ENCODE measurements around the gene ZNF133. TPM values are rescaled to one million over a fixed set of nuclear protein-coding genes. Genes with fewer than 3 reads are reported as not detected.

Gene ZNF133
- total RNA-seq, 1 donor from 2014 or later = 14.0 TPM

DNA sequence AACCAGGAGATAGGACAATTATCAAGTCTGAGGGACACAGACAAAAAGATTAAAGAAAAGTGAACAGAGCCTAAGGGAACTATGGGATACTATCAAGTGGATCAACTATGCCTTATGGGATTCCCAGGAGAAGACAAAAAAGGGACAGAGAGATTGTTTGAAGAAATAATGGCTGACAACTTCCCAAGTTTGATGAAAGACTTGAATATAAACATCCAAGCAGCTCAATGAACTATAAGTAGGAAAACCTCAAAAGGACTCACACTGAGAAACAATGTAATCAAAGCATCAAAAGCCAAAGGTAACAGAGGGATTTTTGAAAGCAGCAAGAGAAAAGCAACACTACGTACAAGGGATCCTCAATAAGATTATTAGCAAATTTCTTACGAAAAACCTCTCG lies 11.0 kb downstream of the ZNF133 start:
- TF ChIP-seq, protein P1, sequence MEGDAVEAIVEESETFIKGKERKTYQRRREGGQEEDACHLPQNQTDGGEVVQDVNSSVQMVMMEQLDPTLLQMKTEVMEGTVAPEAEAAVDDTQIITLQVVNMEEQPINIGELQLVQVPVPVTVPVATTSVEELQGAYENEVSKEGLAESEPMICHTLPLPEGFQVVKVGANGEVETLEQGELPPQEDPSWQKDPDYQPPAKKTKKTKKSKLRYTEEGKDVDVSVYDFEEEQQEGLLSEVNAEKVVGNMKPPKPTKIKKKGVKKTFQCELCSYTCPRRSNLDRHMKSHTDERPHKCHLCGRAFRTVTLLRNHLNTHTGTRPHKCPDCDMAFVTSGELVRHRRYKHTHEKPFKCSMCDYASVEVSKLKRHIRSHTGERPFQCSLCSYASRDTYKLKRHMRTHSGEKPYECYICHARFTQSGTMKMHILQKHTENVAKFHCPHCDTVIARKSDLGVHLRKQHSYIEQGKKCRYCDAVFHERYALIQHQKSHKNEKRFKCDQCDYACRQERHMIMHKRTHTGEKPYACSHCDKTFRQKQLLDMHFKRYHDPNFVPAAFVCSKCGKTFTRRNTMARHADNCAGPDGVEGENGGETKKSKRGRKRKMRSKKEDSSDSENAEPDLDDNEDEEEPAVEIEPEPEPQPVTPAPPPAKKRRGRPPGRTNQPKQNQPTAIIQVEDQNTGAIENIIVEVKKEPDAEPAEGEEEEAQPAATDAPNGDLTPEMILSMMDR (IDR thresholded peaks at IDR 0.05) = no peak
- Mint-ChIP-seq H3K36me3 (ENCODE audit: unreplicated experiment) (peaks cover 39% of the 10 kb centered on the region), H3K4me3 (ENCODE audit: unreplicated experiment) (no peak overlapping the region), H3K27ac (ENCODE audit: unreplicated experiment) (no peak overlapping the region), H3K9me3 (ENCODE audit: unreplicated experiment) (peaks cover 46% of the 10 kb centered on the region), H3K4me1 (ENCODE audit: unreplicated experiment) (no peaks in the 10 kb centered on the region), H3K27me3 (ENCODE audit: unreplicated experiment) (no peaks in the 10 kb centered on the region)
- DNase-seq (ENCODE audit: extremely low spot score, unreplicated experiment) = no peak

DNA sequence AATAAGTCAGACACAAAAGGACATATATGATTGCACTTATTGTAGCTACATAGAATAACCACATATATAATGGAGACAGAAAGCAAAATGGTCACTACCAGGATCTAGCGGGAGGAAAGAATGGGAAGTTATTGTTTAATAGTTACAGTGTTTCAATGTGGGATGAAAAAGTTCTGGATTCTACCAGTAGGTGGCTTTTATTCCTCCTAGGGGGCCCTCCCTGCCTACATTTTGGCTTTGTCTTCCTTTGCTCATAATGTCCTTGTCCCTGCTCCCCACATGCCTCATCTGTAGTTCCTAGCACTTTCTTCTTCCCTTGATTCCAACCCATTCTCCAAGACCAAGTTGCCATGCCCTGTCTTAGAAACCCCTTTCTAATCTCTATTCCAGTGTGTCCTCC lies 16.3 kb downstream of the ZNF133 start:
- TF ChIP-seq, protein P1 (IDR thresholded peaks at IDR 0.05) = peak; percentile 10
- H3K36me3 Mint-ChIP-seq (ENCODE audit: unreplicated experiment) = peaks cover 26% of the 10 kb centered on the region
- no peak overlapping the region for H3K27ac Mint-ChIP-seq (ENCODE audit: unreplicated experiment)
- H3K4me1 Mint-ChIP-seq (ENCODE audit: unreplicated experiment) = no peaks in the 10 kb centered on the region
- H3K27me3 Mint-ChIP-seq (ENCODE audit: unreplicated experiment) = no peaks in the 10 kb centered on the region
- no peak for DNase-seq (ENCODE audit: extremely low spot score, unreplicated experiment)
- peaks cover 21% of the 10 kb centered on the region for H3K9me3 Mint-ChIP-seq (ENCODE audit: unreplicated experiment)
- no peak overlapping the region for H3K4me3 Mint-ChIP-seq (ENCODE audit: unreplicated experiment)

- peaks cover 30% of the 10 kb centered on the region for H3K36me3 Mint-ChIP-seq (ENCODE audit: unreplicated experiment)
These were observed 19.0 kb downstream of the ZNF133 start for GRCh38 chr20:18307301-18307700.

DNA sequence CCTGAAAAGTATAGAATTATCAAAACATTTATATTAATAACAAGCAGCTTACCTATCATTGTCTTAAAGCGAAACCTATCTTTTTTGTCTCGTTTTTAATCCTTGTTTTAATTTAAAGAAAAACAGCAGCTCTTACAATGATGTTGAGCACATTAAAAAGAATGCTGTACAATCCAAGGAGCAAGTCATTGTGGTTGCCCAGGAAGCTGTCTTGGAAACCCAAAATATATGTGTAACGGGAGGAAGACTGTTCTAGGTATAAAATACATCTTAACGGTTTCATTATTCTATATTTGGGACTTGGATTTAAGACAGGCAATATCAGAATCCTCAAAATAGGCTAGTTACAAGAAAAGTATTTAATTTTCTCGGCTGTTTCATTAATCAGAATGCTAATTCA lies 21.7 kb downstream of the ZNF133 start:
- H3K4me3 Mint-ChIP-seq (ENCODE audit: unreplicated experiment) = no peak overlapping the region
- H3K36me3 Mint-ChIP-seq (ENCODE audit: unreplicated experiment) = peaks cover 46% of the 10 kb centered on the region
- H3K4me1 Mint-ChIP-seq (ENCODE audit: unreplicated experiment) = peaks cover 6% of the 10 kb centered on the region
- H3K9me3 Mint-ChIP-seq (ENCODE audit: unreplicated experiment) = peaks cover 7% of the 10 kb centered on the region
- no peak overlapping the region for H3K27ac Mint-ChIP-seq (ENCODE audit: unreplicated experiment)
- TF ChIP-seq, protein P1 (IDR thresholded peaks at IDR 0.05) = no peak
- DNase-seq (ENCODE audit: extremely low spot score, unreplicated experiment) = no peak
- H3K27me3 Mint-ChIP-seq (ENCODE audit: unreplicated experiment) = no peaks in the 10 kb centered on the region

More at GRCh38 chr20:18307301-18307700, 19.0 kb downstream of the ZNF133 start:
- H3K4me3 Mint-ChIP-seq (ENCODE audit: unreplicated experiment) = no peak overlapping the region
- peaks cover 5% of the 10 kb centered on the region for H3K9me3 Mint-ChIP-seq (ENCODE audit: unreplicated experiment)
- H3K27ac Mint-ChIP-seq (ENCODE audit: unreplicated experiment) = no peak overlapping the region
- no peaks in the 10 kb centered on the region for H3K4me1 Mint-ChIP-seq (ENCODE audit: unreplicated experiment)
- H3K27me3 Mint-ChIP-seq (ENCODE audit: unreplicated experiment) = no peaks in the 10 kb centered on the region
- DNase-seq (ENCODE audit: extremely low spot score, unreplicated experiment) = no peak
- TF ChIP-seq, protein P1 (IDR thresholded peaks at IDR 0.05) = no peak

DNA sequence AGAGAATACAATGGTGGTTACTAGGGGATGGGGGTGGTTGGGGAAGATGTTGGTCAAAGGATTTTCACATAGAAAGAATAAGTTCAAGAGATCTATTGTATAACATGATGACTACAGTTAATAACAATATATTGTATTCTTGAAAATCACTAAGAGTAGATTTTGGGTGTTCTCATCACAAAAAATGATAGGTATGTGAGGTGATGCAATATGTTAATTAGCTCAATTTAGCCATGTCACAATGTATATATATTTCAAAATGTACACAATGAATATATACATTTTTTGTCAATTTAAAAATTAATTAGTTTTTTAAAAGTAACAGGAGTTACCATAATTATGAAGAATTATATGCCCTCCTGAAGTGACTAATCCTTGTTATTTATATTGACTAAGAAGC lies 22.3 kb downstream of the ZNF133 start:
- TF ChIP-seq, protein P1 (IDR thresholded peaks at IDR 0.05) = no peak
- Mint-ChIP-seq H3K4me1 (ENCODE audit: unreplicated experiment) (peaks cover 6% of the 10 kb centered on the region), H3K27ac (ENCODE audit: unreplicated experiment) (no peak overlapping the region), H3K27me3 (ENCODE audit: unreplicated experiment) (no peaks in the 10 kb centered on the region), H3K36me3 (ENCODE audit: unreplicated experiment) (peaks cover 52% of the 10 kb centered on the region), H3K9me3 (ENCODE audit: unreplicated experiment) (peaks cover 7% of the 10 kb centered on the region), H3K4me3 (ENCODE audit: unreplicated experiment) (no peak overlapping the region)
- DNase-seq (ENCODE audit: extremely low spot score, unreplicated experiment) = no peak

Measured in osteocyte (in vitro differentiated cells).